Measurements from ENCODE around the gene DACH1.
"Not testable (repeated sequence)": the region's sequence is repeated elsewhere in the genome, so short reads cannot be mapped to it uniquely, and the experiment has no call there.

DACH1 gene

GRCh38 chr13:71865874-71866334, 1.1 kb downstream of the DACH1 start:
- DNase-seq (ENCODE audit: low spot score), result no peak

GRCh38 chr13:71864986-71865873, 1.8 kb downstream of the DACH1 start:
- no peak for DNase-seq (ENCODE audit: low spot score)

GRCh38 chr13:71864094-71864985, 2.7 kb downstream of the DACH1 start:
- no peak for DNase-seq (ENCODE audit: low spot score)

GRCh38 chr13:71863254-71863865, 3.6 kb downstream of the DACH1 start:
- DNase-seq (ENCODE audit: low spot score), result no peak

- DNase-seq (ENCODE audit: low spot score), result no peak
These were observed 4.5 kb downstream of the DACH1 start for GRCh38 chr13:71862459-71862943.

GRCh38 chr13:71861769-71862458, 5.1 kb downstream of the DACH1 start:
- DNase-seq (ENCODE audit: low spot score), result no peak

GRCh38 chr13:71860547-71861138, 6.4 kb downstream of the DACH1 start:
- DNase-seq (ENCODE audit: low spot score), result no peak

- no peak for DNase-seq (ENCODE audit: low spot score)
These were observed 8.4 kb downstream of the DACH1 start for GRCh38 chr13:71858647-71859046.

- no peak for DNase-seq (ENCODE audit: low spot score)
These were observed 10.4 kb downstream of the DACH1 start for GRCh38 chr13:71856548-71857043.

- DNase-seq (ENCODE audit: low spot score), result no peak
These were observed 12.6 kb downstream of the DACH1 start for GRCh38 chr13:71854401-71854800.

- no peak for DNase-seq (ENCODE audit: low spot score)
These were observed 13.3 kb downstream of the DACH1 start for GRCh38 chr13:71853725-71854124.

GRCh38 chr13:71852736-71853135, 14.3 kb downstream of the DACH1 start:
- DNase-seq (ENCODE audit: low spot score), result no peak

- DNase-seq (ENCODE audit: low spot score), result no peak
These were observed 15.2 kb downstream of the DACH1 start for GRCh38 chr13:71851498-71852409.

GRCh38 chr13:71842003-71842402, 25.0 kb downstream of the DACH1 start:
- no peak for DNase-seq (ENCODE audit: low spot score)

GRCh38 chr13:71838842-71839241, 28.2 kb downstream of the DACH1 start:
- DNase-seq (ENCODE audit: low spot score), result no peak

- DNase-seq (ENCODE audit: low spot score), result not testable (repeated sequence)
These were observed 29.4 kb downstream of the DACH1 start for GRCh38 chr13:71837582-71837981.

GRCh38 chr13:71831716-71832115, 35.3 kb downstream of the DACH1 start:
- no peak for DNase-seq (ENCODE audit: low spot score)

- no peak for DNase-seq (ENCODE audit: low spot score)
These were observed 36.3 kb downstream of the DACH1 start for GRCh38 chr13:71830736-71831135.

GRCh38 chr13:71830323-71830722, 36.7 kb downstream of the DACH1 start:
- no peak for DNase-seq (ENCODE audit: low spot score)

GRCh38 chr13:71829547-71829946, 37.5 kb downstream of the DACH1 start:
- DNase-seq (ENCODE audit: low spot score), result no peak
